Chondrocyte (in vitro differentiated cells): Measurements from ENCODE around the gene PTPRH. TPM values are rescaled to one million over a fixed set of nuclear protein-coding genes. Genes with fewer than 3 reads are reported as not detected.
A peak's percentile ranks its signal among the peaks of the same experiment; 100 is the strongest.
"Not testable (repeated sequence)": the region's sequence is repeated elsewhere in the genome, so short reads cannot be mapped to it uniquely, and the experiment has no call there.

Experiments
- DNase-seq: peaks from one replicate; pipeline ENCODE4 v3.0.0; 2021; ENCODE audit warnings: mixed read lengths, low spot score
- H3K27ac Mint-ChIP-seq: one replicate; pipeline ENCODE4 v1.8.0; 2021; ENCODE audit warnings: mild to moderate bottlenecking, moderate library complexity, mixed read lengths; ENCODE audit not compliant: unreplicated experiment
- H3K27me3 Mint-ChIP-seq: 2 replicates; pipeline ENCODE4 v1.8.0; 2021; ENCODE audit warnings: low read depth, mixed read lengths
- H3K36me3 Mint-ChIP-seq: 2 replicates; pipeline ENCODE4 v1.8.0; 2021; ENCODE audit warnings: low read depth, mixed read lengths
- H3K4me1 Mint-ChIP-seq: 2 replicates; pipeline ENCODE4 v1.8.0; 2021; ENCODE audit warnings: low read depth, mild to moderate bottlenecking, mixed read lengths
- H3K4me3 Mint-ChIP-seq: one replicate; pipeline ENCODE4 v1.8.0; 2021; ENCODE audit warnings: mild to moderate bottlenecking, moderate library complexity, mixed read lengths; ENCODE audit not compliant: unreplicated experiment
- H3K9me3 Mint-ChIP-seq: 2 replicates; pipeline ENCODE4 v1.8.0; 2021; ENCODE audit warnings: low read depth, mixed read lengths
- CTCF ChIP-seq: fragments of 200-600 bp; sonication (generic); IDR thresholded peaks from 2 replicates; pipeline ENCODE4 v1.5.0; 2021; ENCODE audit warnings: antibody characterized with exemption, mild to moderate bottlenecking, moderate library complexity
- total RNA-seq: library from RNA; stranded (reverse); gene quantifications from 3 replicates; pipeline ENCODE4 v1.2.1, GENCODE V29; 2021

Gene PTPRH
- total RNA-seq, 1 donor from 2014 or later: 0.42 TPM

GRCh38 chr19:55158423-55158822 is 50.9 kb downstream of the PTPRH start:
- H3K36me3 Mint-ChIP-seq: no peaks in the 10 kb centered on the region
- H3K27me3 Mint-ChIP-seq: peaks cover 23% of the 10 kb centered on the region
- DNase-seq: no peak
- TF ChIP-seq CTCF: no peak
- no peak overlapping the region for H3K27ac Mint-ChIP-seq
- no peak overlapping the region for H3K4me3 Mint-ChIP-seq
- peaks cover 14% of the 10 kb centered on the region for H3K4me1 Mint-ChIP-seq
- H3K9me3 Mint-ChIP-seq: no peaks in the 10 kb centered on the region

GRCh38 chr19:55157064-55157908 is 52.0 kb downstream of the PTPRH start, which contains the start of gene TNNI3:
TNNI3 (minus strand) TSS chr19:55157732; CDS start chr19:55157589, 143 bp downstream.
- TF ChIP-seq CTCF: no peak
- Mint-ChIP-seq H3K27me3 (peaks cover 23% of the 10 kb centered on the region), H3K4me3 (peak within 1 kb of the TSS; percentile 63), H3K27ac (no peak within 1 kb of the TSS), H3K36me3 (no peaks in the 10 kb centered on the region), H3K4me1 (peaks cover 14% of the 10 kb centered on the region), H3K9me3 (no peaks in the 10 kb centered on the region)
- no peak for DNase-seq

GRCh38 chr19:55156202-55157063 is 52.9 kb downstream of the PTPRH start:
- no peaks in the 10 kb centered on the region for H3K36me3 Mint-ChIP-seq
- H3K9me3 Mint-ChIP-seq: no peaks in the 10 kb centered on the region
- H3K27me3 Mint-ChIP-seq: peaks cover 23% of the 10 kb centered on the region
- no peak for TF ChIP-seq CTCF
- no peak overlapping the region for H3K27ac Mint-ChIP-seq
- H3K4me1 Mint-ChIP-seq: peaks cover 14% of the 10 kb centered on the region
- DNase-seq: no peak
- peak overlapping the region; percentile 63 for H3K4me3 Mint-ChIP-seq

GRCh38 chr19:55155784-55156183 is 53.5 kb downstream of the PTPRH start:
- not testable (repeated sequence) for H3K27ac Mint-ChIP-seq, H3K4me3 Mint-ChIP-seq, H3K36me3 Mint-ChIP-seq, H3K9me3 Mint-ChIP-seq, DNase-seq
- H3K27me3 Mint-ChIP-seq: peaks cover 23% of the 10 kb centered on the region
- H3K4me1 Mint-ChIP-seq: peaks cover 14% of the 10 kb centered on the region

- Mint-ChIP-seq H3K36me3 (no peaks in the 10 kb centered on the region), H3K27me3 (peaks cover 35% of the 10 kb centered on the region), H3K4me1 (peaks cover 7% of the 10 kb centered on the region), H3K4me3 (no peak overlapping the region), H3K9me3 (no peaks in the 10 kb centered on the region), H3K27ac (no peak overlapping the region)
- TF ChIP-seq CTCF: no peak
- no peak for DNase-seq
Observed at GRCh38 chr19:55153652-55154264, 55.5 kb downstream of the PTPRH start.
